Measurements from ENCODE around the gene PTPRN2.

DNA sequence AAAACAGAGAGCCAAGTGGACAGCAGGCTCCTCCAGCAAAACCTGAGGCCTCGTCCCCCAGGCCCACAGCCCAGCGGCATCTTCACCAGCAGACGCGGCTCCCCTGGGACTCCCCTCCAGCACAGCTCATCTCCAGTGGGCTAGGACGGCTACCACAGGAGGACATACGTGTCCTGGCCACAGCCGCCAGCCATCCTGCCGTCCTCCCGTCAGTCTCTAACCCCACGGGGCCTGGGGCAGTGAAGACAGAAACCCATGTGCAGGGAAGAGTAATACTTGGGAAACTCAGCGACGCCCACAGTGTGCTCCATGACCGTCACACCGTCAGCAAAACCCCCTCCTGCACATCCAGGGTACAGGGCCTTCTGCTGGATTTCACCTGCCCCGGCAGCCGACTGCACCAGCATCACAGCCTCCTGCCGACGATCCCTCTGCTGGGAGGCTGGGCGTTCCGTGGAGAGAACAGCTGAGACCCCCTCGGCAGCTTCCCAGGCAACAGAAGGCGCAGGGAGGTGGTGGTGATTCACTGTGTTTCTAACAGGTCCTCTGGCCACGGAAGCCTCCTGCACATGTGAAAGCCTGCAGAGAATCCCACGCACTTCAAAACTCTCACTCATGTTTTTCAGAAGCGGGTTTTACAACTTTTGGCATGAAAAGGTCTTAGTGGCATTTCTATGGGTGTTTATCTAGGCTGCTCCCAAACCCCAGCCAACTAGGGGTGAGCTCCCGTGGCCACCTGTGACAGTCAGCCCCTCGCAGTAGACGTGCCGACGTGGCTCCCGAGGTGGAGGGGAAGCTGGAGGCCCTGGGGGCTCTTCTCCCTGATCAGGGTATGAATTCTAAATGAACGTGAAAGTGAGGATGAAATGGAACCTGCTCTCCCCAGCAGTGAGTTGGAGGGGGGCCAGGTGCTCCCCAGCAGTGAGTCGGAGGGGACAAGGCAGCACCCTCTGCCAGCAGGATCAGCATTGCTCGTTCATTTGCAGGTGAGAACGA, 513.5 kb downstream of the PTPRN2 start:
- no peak for TF ChIP-seq POLR2AphosphoS5 (IDR thresholded peaks at IDR 0.05)
- TF ChIP-seq, protein P1, sequence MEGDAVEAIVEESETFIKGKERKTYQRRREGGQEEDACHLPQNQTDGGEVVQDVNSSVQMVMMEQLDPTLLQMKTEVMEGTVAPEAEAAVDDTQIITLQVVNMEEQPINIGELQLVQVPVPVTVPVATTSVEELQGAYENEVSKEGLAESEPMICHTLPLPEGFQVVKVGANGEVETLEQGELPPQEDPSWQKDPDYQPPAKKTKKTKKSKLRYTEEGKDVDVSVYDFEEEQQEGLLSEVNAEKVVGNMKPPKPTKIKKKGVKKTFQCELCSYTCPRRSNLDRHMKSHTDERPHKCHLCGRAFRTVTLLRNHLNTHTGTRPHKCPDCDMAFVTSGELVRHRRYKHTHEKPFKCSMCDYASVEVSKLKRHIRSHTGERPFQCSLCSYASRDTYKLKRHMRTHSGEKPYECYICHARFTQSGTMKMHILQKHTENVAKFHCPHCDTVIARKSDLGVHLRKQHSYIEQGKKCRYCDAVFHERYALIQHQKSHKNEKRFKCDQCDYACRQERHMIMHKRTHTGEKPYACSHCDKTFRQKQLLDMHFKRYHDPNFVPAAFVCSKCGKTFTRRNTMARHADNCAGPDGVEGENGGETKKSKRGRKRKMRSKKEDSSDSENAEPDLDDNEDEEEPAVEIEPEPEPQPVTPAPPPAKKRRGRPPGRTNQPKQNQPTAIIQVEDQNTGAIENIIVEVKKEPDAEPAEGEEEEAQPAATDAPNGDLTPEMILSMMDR (IDR thresholded peaks at IDR 0.05), result no peak
